Neural cell (in vitro differentiated cells): ENCODE data around the gene NOL4L.

Source experiments
- EP300 ChIP-seq: fragments of 450-650 bp; conservative IDR thresholded peaks from 2 replicates; pipeline ENCODE4 v1.6.1; 2014; ENCODE audit warnings: antibody characterized with exemption, mild to moderate bottlenecking, moderate library complexity; ENCODE audit not compliant: poor library complexity, severe bottlenecking
- EZH2 ChIP-seq: fragments of 200-600, 300-800 bp; shearing (Covaris generic), sonication (generic); IDR thresholded peaks from 2 replicates; pipeline ENCODE4 v1.6.1; 2014; ENCODE audit warnings: antibody characterized with exemption, low read length, borderline replicate concordance, mild to moderate bottlenecking; ENCODE audit not compliant: insufficient read depth, poor library complexity, severe bottlenecking
- MXI1 ChIP-seq: fragments of 450-650 bp; conservative IDR thresholded peaks from 2 replicates; pipeline ENCODE4 v1.6.1; 2014; ENCODE audit warnings: antibody characterized with exemption, mild to moderate bottlenecking; ENCODE audit not compliant: poor library complexity, severe bottlenecking
- POLR2AphosphoS5 ChIP-seq: IDR thresholded peaks from 2 replicates; pipeline ENCODE4 v1.6.1; 2012
- RAD21 ChIP-seq: fragments of 450-650 bp; conservative IDR thresholded peaks from 2 replicates; pipeline ENCODE4 v1.6.1; 2014; ENCODE audit warnings: antibody characterized with exemption, mild to moderate bottlenecking, moderate library complexity
- SMC3 ChIP-seq: fragments of 450-650 bp; conservative IDR thresholded peaks from 2 replicates; pipeline ENCODE4 v1.6.1; 2014; ENCODE audit warnings: antibody characterized with exemption, mild to moderate bottlenecking, moderate library complexity; ENCODE audit not compliant: poor library complexity
- TAF1 ChIP-seq: IDR thresholded peaks from 2 replicates; pipeline ENCODE4 v1.6.1; 2012; ENCODE audit warnings: low read depth
- TF ChIP-seq, protein P1 (sequence below): fragments of 450-650 bp; IDR thresholded peaks from 2 replicates; pipeline ENCODE4 v1.5.1; 2014; ENCODE audit warnings: antibody characterized with exemption, mild to moderate bottlenecking, moderate library complexity; ENCODE audit not compliant: poor library complexity, severe bottlenecking
- TF ChIP-seq, protein P2 (sequence below): IDR thresholded peaks from 2 replicates; pipeline ENCODE4 v1.6.1; 2012; ENCODE audit warnings: borderline replicate concordance

DNA sequence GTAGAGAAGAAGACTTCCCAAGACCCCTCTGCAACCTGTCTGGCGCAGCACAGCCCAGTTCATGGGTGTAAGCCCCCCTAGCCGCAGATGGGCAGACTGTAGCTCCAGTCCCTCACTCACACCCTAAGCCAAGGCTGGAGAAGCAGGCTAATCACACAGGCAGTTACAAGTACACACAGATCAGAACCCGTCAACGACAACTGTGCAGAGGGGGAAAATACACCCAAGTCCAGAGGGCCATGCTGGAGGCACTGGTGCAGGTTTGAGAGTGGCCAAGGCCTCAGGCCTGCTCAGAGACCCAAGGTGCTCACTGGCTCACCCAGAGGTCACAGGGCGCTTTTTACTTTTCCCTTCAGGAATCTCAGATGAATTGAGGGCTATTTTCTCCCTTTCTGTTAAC is 106.1 kb downstream of the NOL4L start:
- TF ChIP-seq, protein P1, sequence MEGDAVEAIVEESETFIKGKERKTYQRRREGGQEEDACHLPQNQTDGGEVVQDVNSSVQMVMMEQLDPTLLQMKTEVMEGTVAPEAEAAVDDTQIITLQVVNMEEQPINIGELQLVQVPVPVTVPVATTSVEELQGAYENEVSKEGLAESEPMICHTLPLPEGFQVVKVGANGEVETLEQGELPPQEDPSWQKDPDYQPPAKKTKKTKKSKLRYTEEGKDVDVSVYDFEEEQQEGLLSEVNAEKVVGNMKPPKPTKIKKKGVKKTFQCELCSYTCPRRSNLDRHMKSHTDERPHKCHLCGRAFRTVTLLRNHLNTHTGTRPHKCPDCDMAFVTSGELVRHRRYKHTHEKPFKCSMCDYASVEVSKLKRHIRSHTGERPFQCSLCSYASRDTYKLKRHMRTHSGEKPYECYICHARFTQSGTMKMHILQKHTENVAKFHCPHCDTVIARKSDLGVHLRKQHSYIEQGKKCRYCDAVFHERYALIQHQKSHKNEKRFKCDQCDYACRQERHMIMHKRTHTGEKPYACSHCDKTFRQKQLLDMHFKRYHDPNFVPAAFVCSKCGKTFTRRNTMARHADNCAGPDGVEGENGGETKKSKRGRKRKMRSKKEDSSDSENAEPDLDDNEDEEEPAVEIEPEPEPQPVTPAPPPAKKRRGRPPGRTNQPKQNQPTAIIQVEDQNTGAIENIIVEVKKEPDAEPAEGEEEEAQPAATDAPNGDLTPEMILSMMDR: no peak
- TF ChIP-seq, protein P2, sequence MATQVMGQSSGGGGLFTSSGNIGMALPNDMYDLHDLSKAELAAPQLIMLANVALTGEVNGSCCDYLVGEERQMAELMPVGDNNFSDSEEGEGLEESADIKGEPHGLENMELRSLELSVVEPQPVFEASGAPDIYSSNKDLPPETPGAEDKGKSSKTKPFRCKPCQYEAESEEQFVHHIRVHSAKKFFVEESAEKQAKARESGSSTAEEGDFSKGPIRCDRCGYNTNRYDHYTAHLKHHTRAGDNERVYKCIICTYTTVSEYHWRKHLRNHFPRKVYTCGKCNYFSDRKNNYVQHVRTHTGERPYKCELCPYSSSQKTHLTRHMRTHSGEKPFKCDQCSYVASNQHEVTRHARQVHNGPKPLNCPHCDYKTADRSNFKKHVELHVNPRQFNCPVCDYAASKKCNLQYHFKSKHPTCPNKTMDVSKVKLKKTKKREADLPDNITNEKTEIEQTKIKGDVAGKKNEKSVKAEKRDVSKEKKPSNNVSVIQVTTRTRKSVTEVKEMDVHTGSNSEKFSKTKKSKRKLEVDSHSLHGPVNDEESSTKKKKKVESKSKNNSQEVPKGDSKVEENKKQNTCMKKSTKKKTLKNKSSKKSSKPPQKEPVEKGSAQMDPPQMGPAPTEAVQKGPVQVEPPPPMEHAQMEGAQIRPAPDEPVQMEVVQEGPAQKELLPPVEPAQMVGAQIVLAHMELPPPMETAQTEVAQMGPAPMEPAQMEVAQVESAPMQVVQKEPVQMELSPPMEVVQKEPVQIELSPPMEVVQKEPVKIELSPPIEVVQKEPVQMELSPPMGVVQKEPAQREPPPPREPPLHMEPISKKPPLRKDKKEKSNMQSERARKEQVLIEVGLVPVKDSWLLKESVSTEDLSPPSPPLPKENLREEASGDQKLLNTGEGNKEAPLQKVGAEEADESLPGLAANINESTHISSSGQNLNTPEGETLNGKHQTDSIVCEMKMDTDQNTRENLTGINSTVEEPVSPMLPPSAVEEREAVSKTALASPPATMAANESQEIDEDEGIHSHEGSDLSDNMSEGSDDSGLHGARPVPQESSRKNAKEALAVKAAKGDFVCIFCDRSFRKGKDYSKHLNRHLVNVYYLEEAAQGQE: no peak
- no peak for TF ChIP-seq POLR2AphosphoS5
- no peak for TF ChIP-seq EZH2
- no peak for TF ChIP-seq RAD21
- no peak for TF ChIP-seq EP300
- TF ChIP-seq TAF1: no peak
- TF ChIP-seq SMC3: no peak
- TF ChIP-seq MXI1: no peak
